ENCODE results near the gene LRRK2. TPM values are rescaled to one million over a fixed set of nuclear protein-coding genes. Genes with fewer than 3 reads are reported as not detected.

The LRRK2 gene
- total RNA-seq, 2 donors from 2014 or later, result 1.2 to 1.9 TPM

GRCh38 chr12:40223646-40224045 lies 1.2 kb upstream of the LRRK2 start:
- H3K27me3 ChIP-seq (ENCODE audit: control insufficient read depth, insufficient read depth, low read length, poor library complexity, severe bottlenecking), result peaks cover 32% of the 10 kb centered on the region
- no peaks in the 10 kb centered on the region for H3K9me3 ChIP-seq (ENCODE audit: control insufficient read depth, low read length)
- no peaks in the 10 kb centered on the region for H3K9me3 Mint-ChIP-seq

DNA sequence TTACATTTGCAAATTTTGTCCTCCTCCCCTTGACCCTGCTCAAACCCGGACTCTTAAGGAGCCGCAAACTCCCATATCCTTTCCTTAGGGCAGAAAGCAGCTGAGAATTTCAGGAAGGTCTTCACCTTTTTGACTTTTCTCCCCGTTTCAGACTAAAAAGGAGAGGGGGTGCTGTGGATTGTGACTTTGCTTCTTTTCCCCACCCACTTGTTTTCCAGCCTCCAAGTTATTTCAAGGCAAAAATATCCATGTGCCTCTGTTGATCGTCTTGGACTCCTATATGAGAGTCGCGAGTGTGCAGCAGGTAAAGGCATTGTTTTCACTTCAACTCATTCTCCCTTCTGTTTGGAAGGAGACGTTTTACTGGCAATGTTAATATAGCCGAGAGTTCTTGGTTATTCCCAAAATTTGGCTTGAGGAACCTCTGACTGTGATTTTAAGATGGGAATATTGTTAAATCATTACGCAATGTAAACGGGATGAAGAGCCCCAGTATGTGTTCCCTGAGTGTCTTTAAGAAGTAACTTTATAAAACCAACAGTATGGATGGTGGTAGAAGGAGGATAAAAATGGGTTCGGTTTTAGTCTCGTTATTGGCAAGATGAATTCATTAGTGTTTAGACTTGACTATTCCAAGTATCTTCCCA lies 663 bp downstream of the LRRK2 start:
- Mint-ChIP-seq H3K9me3 (no peaks in the 10 kb centered on the region), H3K27me3 (ENCODE audit: insufficient read depth) (peaks cover 38% of the 10 kb centered on the region), H3K4me3 (peak overlapping the region; percentile 53), H3K27ac (no peak overlapping the region), H3K36me3 (ENCODE audit: low read depth) (no peaks in the 10 kb centered on the region), H3K4me1 (peaks cover 17% of the 10 kb centered on the region)
- Histone ChIP-seq H3K36me3 (ENCODE audit: control insufficient read depth, insufficient read depth, low read length) (no peaks in the 10 kb centered on the region), H3K4me1 (ENCODE audit: control insufficient read depth, insufficient read depth, low read length) (no peaks in the 10 kb centered on the region), H3K4me3 (ENCODE audit: low read length) (peak overlapping the region; percentile 67), H3K9me3 (ENCODE audit: control insufficient read depth, low read length) (no peaks in the 10 kb centered on the region), H3K27ac (ENCODE audit: low read depth, low read length) (no peak overlapping the region), H3K9ac (ENCODE audit: extremely low read depth, low read length, poor library complexity, severe bottlenecking) (no peak overlapping the region), H3K27me3 (ENCODE audit: control insufficient read depth, insufficient read depth, low read length, poor library complexity, severe bottlenecking) (peaks cover 32% of the 10 kb centered on the region)
- TF ChIP-seq, protein P1, sequence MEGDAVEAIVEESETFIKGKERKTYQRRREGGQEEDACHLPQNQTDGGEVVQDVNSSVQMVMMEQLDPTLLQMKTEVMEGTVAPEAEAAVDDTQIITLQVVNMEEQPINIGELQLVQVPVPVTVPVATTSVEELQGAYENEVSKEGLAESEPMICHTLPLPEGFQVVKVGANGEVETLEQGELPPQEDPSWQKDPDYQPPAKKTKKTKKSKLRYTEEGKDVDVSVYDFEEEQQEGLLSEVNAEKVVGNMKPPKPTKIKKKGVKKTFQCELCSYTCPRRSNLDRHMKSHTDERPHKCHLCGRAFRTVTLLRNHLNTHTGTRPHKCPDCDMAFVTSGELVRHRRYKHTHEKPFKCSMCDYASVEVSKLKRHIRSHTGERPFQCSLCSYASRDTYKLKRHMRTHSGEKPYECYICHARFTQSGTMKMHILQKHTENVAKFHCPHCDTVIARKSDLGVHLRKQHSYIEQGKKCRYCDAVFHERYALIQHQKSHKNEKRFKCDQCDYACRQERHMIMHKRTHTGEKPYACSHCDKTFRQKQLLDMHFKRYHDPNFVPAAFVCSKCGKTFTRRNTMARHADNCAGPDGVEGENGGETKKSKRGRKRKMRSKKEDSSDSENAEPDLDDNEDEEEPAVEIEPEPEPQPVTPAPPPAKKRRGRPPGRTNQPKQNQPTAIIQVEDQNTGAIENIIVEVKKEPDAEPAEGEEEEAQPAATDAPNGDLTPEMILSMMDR (conservative IDR thresholded peaks at IDR 0.05), result no peak
- 59 to 70% methylated on average over 7 to 12 of the region's 12 CpGs for WGBS, 2 experiments (ENCODE audit: insufficient coverage in 1 of 2, insufficient read length in 1 of 2)
- DNase-seq, result no peak

More at GRCh38 chr12:40223646-40224045, 1.2 kb upstream of the LRRK2 start:
- Histone ChIP-seq H3K4me3 (ENCODE audit: low read length) (no peak overlapping the region), H3K9ac (ENCODE audit: extremely low read depth, low read length, poor library complexity, severe bottlenecking) (no peak overlapping the region), H3K27ac (ENCODE audit: low read depth, low read length) (no peak overlapping the region), H3K36me3 (ENCODE audit: control insufficient read depth, insufficient read depth, low read length) (no peaks in the 10 kb centered on the region), H3K4me1 (ENCODE audit: control insufficient read depth, insufficient read depth, low read length) (no peaks in the 10 kb centered on the region)
- Mint-ChIP-seq H3K27ac (no peak overlapping the region), H3K36me3 (ENCODE audit: low read depth) (no peaks in the 10 kb centered on the region), H3K4me1 (peaks cover 17% of the 10 kb centered on the region), H3K27me3 (ENCODE audit: insufficient read depth) (peaks cover 38% of the 10 kb centered on the region), H3K4me3 (peak overlapping the region; percentile 53)
- DNase-seq, result no peak
- TF ChIP-seq, protein P1 (conservative IDR thresholded peaks at IDR 0.05), result no peak

DNA sequence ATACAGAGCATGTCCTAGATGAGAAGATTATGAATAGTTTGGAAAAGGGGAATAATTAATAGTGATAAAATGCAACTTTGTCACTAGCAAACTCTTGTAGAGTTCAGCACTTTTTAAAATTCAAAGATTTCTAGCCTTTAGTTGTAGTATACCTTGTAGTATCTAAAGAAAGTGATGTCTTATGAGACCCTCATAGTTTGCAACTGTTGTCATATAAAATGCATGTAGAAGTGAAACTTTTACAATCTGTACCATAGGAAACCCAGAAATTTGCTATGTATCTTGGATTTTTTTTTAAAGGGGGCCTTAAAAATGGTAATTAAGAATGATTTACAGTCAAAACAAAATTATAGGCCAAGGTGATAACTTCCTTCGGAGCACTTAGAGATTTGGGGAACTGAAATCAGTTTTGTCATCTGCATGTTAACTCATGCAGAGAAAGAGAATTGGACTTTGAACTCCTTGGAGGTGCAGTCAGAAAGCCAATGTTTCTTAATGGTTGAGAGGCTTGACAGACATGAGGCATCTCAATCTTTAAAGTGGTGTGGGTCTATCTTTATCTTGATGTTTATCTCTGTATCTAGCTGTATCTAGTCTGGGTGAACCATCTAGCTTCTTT lies 1.3 kb downstream of the LRRK2 start:
- H3K9me3 Mint-ChIP-seq, result no peaks in the 10 kb centered on the region
- Histone ChIP-seq H3K9ac (ENCODE audit: extremely low read depth, low read length, poor library complexity, severe bottlenecking) (no peak overlapping the region), H3K27me3 (ENCODE audit: control insufficient read depth, insufficient read depth, low read length, poor library complexity, severe bottlenecking) (peaks cover 32% of the 10 kb centered on the region), H3K36me3 (ENCODE audit: control insufficient read depth, insufficient read depth, low read length) (no peaks in the 10 kb centered on the region), H3K4me3 (ENCODE audit: low read length) (no peak overlapping the region), H3K9me3 (ENCODE audit: control insufficient read depth, low read length) (no peaks in the 10 kb centered on the region), H3K27ac (ENCODE audit: low read depth, low read length) (no peak overlapping the region), H3K4me1 (ENCODE audit: control insufficient read depth, insufficient read depth, low read length) (no peaks in the 10 kb centered on the region)
- H3K27me3 Mint-ChIP-seq (ENCODE audit: insufficient read depth), result peaks cover 38% of the 10 kb centered on the region
- H3K4me1 Mint-ChIP-seq, result peaks cover 17% of the 10 kb centered on the region
- TF ChIP-seq, protein P1 (conservative IDR thresholded peaks at IDR 0.05), result no peak
- DNase-seq, result no peak
- H3K4me3 Mint-ChIP-seq, result no peak overlapping the region
- H3K36me3 Mint-ChIP-seq (ENCODE audit: low read depth), result no peaks in the 10 kb centered on the region
- 75 to 84% methylated on average over 1 of the region's 1 CpG for WGBS, 2 experiments (ENCODE audit: insufficient coverage in 1 of 2, insufficient read length in 1 of 2)
- H3K27ac Mint-ChIP-seq, result no peak overlapping the region

Measured in endodermal cell (in vitro differentiated cells).